Brain microvascular endothelial cell (primary cell): ENCODE data around the gene PDLIM7.

ENCODE experiments used
- DNase-seq: peaks from one replicate; pipeline ENCODE4 v3.0.0-alpha.2; 2020
- H3K27ac ChIP-seq: fragments of 250-450 bp; sonication (Bioruptor Pico); 2 replicates; pipeline ENCODE4 v1.5.1; 2020; ENCODE audit warnings: mild to moderate bottlenecking, moderate library complexity
- H3K27me3 ChIP-seq: fragments of 250-450 bp; sonication (Bioruptor Pico); replicated peaks from 2 replicates; pipeline ENCODE4 v1.5.1; 2020; ENCODE audit warnings: mild to moderate bottlenecking
- H3K36me3 ChIP-seq: fragments of 250-450 bp; sonication (Bioruptor Pico); replicated peaks from 2 replicates; pipeline ENCODE4 v1.5.1; 2020; ENCODE audit warnings: mild to moderate bottlenecking
- H3K4me3 ChIP-seq: 2 replicates; pipeline ENCODE4 v1.5.1; 2011; ENCODE audit warnings: low read depth, mild to moderate bottlenecking, control low read depth, low read length, moderate library complexity
- in situ Hi-C: cut with HindIII; loops from 2 replicates; pipeline ENCODE4 v1.10.0; 2017; ENCODE audit warnings: low sequenced_read_pairs, low pct_ligation_motif_present
- TF ChIP-seq, protein P1 (sequence below): IDR thresholded peaks from 2 replicates; pipeline ENCODE4 v1.5.1; 2011; ENCODE audit warnings: low read depth, mild to moderate bottlenecking, moderate library complexity, low read length, control low read depth, inconsistent platforms; ENCODE audit errors: missing control alignments

Gene PDLIM7

DNA sequence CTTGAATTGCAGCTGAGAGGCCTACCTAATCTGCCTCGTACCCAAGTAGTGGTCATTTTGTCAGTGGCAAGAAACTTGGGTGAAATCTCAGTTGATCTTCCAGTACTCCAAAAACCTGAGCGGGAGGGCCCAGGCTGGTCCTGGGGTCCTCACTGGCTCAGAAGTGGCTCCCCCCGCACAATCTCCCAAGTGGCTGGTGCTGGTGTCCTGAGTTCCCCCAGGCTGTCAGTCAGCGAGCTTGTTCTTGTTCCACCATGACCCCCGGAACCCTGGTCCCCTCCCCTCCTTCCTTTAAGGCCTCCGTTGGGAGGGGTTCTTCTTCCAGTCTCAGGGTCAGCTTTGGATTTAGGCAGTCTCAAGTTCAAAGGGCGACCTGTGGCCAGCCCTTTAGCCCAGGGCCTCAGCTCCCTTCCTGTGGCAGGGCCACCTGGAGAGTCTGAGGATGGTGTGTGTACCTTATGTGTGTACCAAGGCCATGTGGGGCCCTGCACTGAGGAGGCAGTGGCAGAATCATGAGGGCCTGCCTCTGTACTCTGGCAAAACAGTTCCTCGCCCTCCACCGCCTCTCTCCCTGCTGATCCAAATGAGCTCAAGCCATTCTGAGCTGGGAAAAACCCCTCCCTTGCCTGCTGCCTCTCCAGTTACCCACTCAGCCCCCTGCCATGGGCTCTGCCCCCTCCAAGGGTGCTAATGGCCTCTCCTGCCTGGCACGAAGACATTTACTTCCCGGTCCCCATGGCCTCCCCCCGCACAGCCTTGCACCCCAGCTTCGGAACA lies 19.5 kb downstream of the PDLIM7 start:
- H3K27ac ChIP-seq, result no peak overlapping the region
- H3K4me3 ChIP-seq, result no peak overlapping the region
- no peaks in the 10 kb centered on the region for H3K27me3 ChIP-seq
- TF ChIP-seq, protein P1, sequence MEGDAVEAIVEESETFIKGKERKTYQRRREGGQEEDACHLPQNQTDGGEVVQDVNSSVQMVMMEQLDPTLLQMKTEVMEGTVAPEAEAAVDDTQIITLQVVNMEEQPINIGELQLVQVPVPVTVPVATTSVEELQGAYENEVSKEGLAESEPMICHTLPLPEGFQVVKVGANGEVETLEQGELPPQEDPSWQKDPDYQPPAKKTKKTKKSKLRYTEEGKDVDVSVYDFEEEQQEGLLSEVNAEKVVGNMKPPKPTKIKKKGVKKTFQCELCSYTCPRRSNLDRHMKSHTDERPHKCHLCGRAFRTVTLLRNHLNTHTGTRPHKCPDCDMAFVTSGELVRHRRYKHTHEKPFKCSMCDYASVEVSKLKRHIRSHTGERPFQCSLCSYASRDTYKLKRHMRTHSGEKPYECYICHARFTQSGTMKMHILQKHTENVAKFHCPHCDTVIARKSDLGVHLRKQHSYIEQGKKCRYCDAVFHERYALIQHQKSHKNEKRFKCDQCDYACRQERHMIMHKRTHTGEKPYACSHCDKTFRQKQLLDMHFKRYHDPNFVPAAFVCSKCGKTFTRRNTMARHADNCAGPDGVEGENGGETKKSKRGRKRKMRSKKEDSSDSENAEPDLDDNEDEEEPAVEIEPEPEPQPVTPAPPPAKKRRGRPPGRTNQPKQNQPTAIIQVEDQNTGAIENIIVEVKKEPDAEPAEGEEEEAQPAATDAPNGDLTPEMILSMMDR, result no peak
- DNase-seq, result peak; percentile 25
- in situ Hi-C loops, result no loop called here
- peaks cover 25% of the 10 kb centered on the region for H3K36me3 ChIP-seq

DNA sequence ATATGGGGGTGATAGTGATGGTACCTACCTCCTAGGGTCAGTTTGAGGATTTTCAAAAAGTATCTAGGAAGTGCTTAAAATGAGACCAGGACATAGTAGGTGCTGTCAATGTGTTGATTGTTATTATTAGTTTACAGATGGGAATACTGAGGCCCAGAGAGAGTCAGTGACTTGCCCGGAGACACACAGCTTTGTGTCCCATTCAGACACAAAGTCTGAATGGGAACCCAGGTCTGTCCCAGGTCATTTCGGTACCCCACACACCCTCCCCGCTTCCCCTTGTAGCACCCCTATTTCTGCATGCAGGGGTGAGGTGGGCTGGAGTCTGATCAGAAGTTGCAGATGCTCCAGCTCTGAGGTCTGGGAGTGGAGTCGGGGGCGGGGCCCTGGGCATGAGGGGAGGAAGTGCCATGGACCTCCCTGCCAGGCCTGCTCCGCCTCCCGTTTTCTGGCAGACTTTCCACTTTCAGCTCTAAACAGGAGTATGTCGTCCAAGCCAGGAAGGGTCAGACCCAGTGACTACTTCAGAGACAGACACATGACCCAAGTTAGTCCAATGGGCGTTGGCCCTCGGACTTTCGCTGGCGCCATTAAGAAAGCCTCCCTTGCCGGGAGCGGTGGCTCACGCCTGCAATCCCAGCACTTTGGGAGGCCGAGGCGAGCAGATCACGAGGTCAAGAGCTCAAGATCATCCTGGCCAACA lies 20.7 kb downstream of the PDLIM7 start:
- in situ Hi-C loops, result no loop called here
- Histone ChIP-seq H3K27me3 (no peaks in the 10 kb centered on the region), H3K4me3 (no peak overlapping the region), H3K36me3 (peaks cover 18% of the 10 kb centered on the region), H3K27ac (no peak overlapping the region)
- peak; percentile 49 for DNase-seq
- TF ChIP-seq, protein P1, result no peak

- Histone ChIP-seq H3K27me3 (no peaks in the 10 kb centered on the region), H3K36me3 (peaks cover 17% of the 10 kb centered on the region), H3K27ac (no peak overlapping the region), H3K4me3 (no peak overlapping the region)
- TF ChIP-seq, protein P1, result no peak
- in situ Hi-C loops, result no loop called here
- peak; percentile 10 for DNase-seq
Measured at GRCh38 chr5:177475563-177476427, 21.6 kb downstream of the PDLIM7 start.

DNA sequence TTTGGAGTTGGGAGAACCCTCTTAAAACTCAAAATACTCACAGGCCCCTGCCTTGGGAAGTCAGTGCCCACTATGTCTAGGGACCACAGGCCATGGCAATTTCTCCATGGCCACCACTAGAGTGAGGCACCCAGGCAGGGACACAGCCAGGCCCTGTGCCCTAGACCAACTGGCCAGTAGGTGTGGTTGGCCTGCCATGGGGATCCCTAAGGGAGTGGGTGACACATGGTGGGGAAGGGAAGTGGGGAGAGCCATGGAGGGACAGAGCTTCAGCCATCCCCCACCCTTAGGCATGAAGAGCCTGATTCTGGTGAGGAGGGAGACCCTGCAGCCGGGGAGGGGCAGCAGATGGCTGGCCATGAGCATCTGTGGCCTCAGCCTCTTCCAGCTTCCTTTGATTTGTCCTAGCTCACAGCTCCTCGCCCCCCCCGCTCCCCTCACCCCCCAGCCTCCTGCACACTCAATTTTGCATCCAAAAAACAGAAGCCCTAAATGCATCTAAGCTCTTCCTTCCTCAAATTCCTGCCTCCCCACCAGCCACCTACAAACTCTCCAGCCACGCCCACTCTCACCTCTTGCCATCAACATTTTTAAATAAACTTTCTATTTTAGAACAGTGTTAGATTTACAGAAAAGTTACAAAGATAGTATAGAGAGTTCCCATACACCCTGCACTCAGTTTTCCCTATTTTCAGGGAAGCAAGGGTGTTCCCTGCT lies 22.4 kb downstream of the PDLIM7 start:
- TF ChIP-seq, protein P1, result no peak
- DNase-seq, result peak; percentile 9
- H3K36me3 ChIP-seq, result peaks cover 21% of the 10 kb centered on the region
- in situ Hi-C loops, result no loop called here
- H3K27me3 ChIP-seq, result no peaks in the 10 kb centered on the region
- H3K27ac ChIP-seq, result no peak overlapping the region
- H3K4me3 ChIP-seq, result no peak overlapping the region

- Histone ChIP-seq H3K36me3 (peaks cover 14% of the 10 kb centered on the region), H3K27me3 (no peaks in the 10 kb centered on the region), H3K27ac (no peak overlapping the region), H3K4me3 (peak overlapping the region; percentile 9)
- in situ Hi-C loops, result no loop called here
- peak; percentile 14 for DNase-seq
- TF ChIP-seq, protein P1, result no peak
Measured at GRCh38 chr5:177474002-177474476, 23.4 kb downstream of the PDLIM7 start.
